Thoracic aorta (tissue), 2 donors: ENCODE results near the gene APH1B. TPM values are rescaled to one million over a fixed set of nuclear protein-coding genes. Genes with fewer than 3 reads are reported as not detected.
"Not testable (repeated sequence)": the region's sequence is repeated elsewhere in the genome, so short reads cannot be mapped to it uniquely, and the experiment has no call there.

Experiments used
- ATAC-seq: fragments of 150-250 bp; one replicate; pipeline ENCODE4 v1.8.0; 2017; ENCODE audit warnings: low read depth; ENCODE audit not compliant: insufficient number of reproducible peaks, low FRiP score
- DNase-seq: peaks from one replicate; pipeline ENCODE4 v3.0.0-alpha.2; 2020; ENCODE audit warnings: low spot score
- H3K27ac ChIP-seq, 2 donors: fragments of 200-600 bp; sonication (generic); 1 replicate in 1 of 2; 2 replicates in 1 of 2; pipeline ENCODE4 v1.5.1; 2016; ENCODE audit warnings: mild to moderate bottlenecking in 2 of 2, moderate library complexity in 2 of 2
- H3K27me3 ChIP-seq: fragments of 200-600 bp; sonication (generic); replicated peaks from 2 replicates; pipeline ENCODE4 v1.6.0; 2016; ENCODE audit warnings: mild to moderate bottlenecking; ENCODE audit not compliant: insufficient read depth
- H3K36me3 ChIP-seq: fragments of 200-600 bp; sonication (generic); one replicate; pipeline ENCODE4 v1.5.1; 2016
- H3K4me1 ChIP-seq, 2 donors: fragments of 200-600 bp; sonication (generic); 1 replicate in 1 of 2; 2 replicates in 1 of 2; pipeline versions ENCODE4 v1.5.1 to v1.6.0; 2016; ENCODE audit warnings: low read depth in 2 of 2, mild to moderate bottlenecking in 1 of 2; ENCODE audit not compliant: control insufficient read depth in 1 of 2
- H3K4me3 ChIP-seq: fragments of 200-600 bp; sonication (generic); 2 replicates; pipeline ENCODE4 v1.5.1; 2016; ENCODE audit warnings: mild to moderate bottlenecking
- H3K9me3 ChIP-seq: fragments of 200-600 bp; sonication (generic); 2 replicates; pipeline ENCODE4 v1.5.1; 2016
- CTCF ChIP-seq: fragments of 200-600 bp; sonication (generic); IDR thresholded peaks from one replicate; pipeline ENCODE4 v1.5.1; 2019; ENCODE audit warnings: antibody characterized with exemption
- total RNA-seq, 2 donors: library from RNA; depleted of rRNA; stranded (reverse); fragments of >200 nt; gene quantifications; one replicate each; pipeline versions ENCODE4 v1.1.0 to v1.2.3, GENCODE V29; 2016

APH1B gene
- total RNA-seq, 2 donors from 2014 or later: 16.2 to 22.2 TPM

GRCh38 chr15:63312286-63312685, 34.9 kb downstream of the APH1B start:
- Histone ChIP-seq H3K27me3 (no peaks in the 10 kb centered on the region), H3K36me3 (no peaks in the 10 kb centered on the region), H3K4me1 (no peaks in the 10 kb centered on the region), H3K9me3 (no peaks in the 10 kb centered on the region), H3K4me3 (no peak overlapping the region), H3K27ac (no peak overlapping the region)
- ATAC-seq (no peak), DNase-seq (no peak)
- no peak for TF ChIP-seq CTCF

GRCh38 chr15:63313825-63314224, 36.4 kb downstream of the APH1B start:
- no peak overlapping the region for H3K4me3 ChIP-seq
- H3K27me3 ChIP-seq: no peaks in the 10 kb centered on the region
- ATAC-seq: no peak

GRCh38 chr15:63314409-63314808, 37.0 kb downstream of the APH1B start:
- H3K4me1 ChIP-seq: no peaks in the 10 kb centered on the region
- no peak for DNase-seq
- H3K27me3 ChIP-seq: no peaks in the 10 kb centered on the region
- H3K9me3 ChIP-seq: no peaks in the 10 kb centered on the region
- no peak for TF ChIP-seq CTCF
- ATAC-seq: no peak
- no peak overlapping the region for H3K4me3 ChIP-seq
- no peaks in the 10 kb centered on the region for H3K36me3 ChIP-seq
- H3K27ac ChIP-seq: no peak overlapping the region

More at GRCh38 chr15:63313825-63314224, 36.4 kb downstream of the APH1B start:
- Histone ChIP-seq H3K36me3 (no peaks in the 10 kb centered on the region), H3K27ac (no peak overlapping the region), H3K4me1 (no peaks in the 10 kb centered on the region), H3K9me3 (no peaks in the 10 kb centered on the region)
- no peak for DNase-seq
- no peak for TF ChIP-seq CTCF

GRCh38 chr15:63318344-63318743, 40.9 kb downstream of the APH1B start:
- no peak for ATAC-seq
- DNase-seq: no peak
- no peak for TF ChIP-seq CTCF
- Histone ChIP-seq H3K4me3 (no peak overlapping the region), H3K9me3 (no peaks in the 10 kb centered on the region), H3K36me3 (no peaks in the 10 kb centered on the region), H3K27me3 (no peaks in the 10 kb centered on the region), H3K27ac (no peak overlapping the region), H3K4me1 (no peaks in the 10 kb centered on the region)

- H3K9me3 ChIP-seq: no peaks in the 10 kb centered on the region
- no peaks in the 10 kb centered on the region for H3K36me3 ChIP-seq
- no peak for ATAC-seq
Measured at GRCh38 chr15:63319065-63319464, 41.7 kb downstream of the APH1B start.

GRCh38 chr15:63320446-63320845, 43.0 kb downstream of the APH1B start:
- not testable (repeated sequence) for ATAC-seq, H3K27ac ChIP-seq, H3K9me3 ChIP-seq

More at GRCh38 chr15:63319065-63319464, 41.7 kb downstream of the APH1B start:
- Histone ChIP-seq H3K27ac (no peak overlapping the region), H3K27me3 (no peaks in the 10 kb centered on the region), H3K4me1 (no peaks in the 10 kb centered on the region), H3K4me3 (no peak overlapping the region)
- no peak for DNase-seq
- TF ChIP-seq CTCF: no peak

GRCh38 chr15:63320981-63321380, 43.6 kb downstream of the APH1B start:
- H3K4me3 ChIP-seq, H3K4me1 ChIP-seq, ATAC-seq: not testable (repeated sequence)

More at GRCh38 chr15:63320446-63320845, 43.0 kb downstream of the APH1B start:
- H3K4me1 ChIP-seq, H3K4me3 ChIP-seq, H3K27me3 ChIP-seq, H3K36me3 ChIP-seq, DNase-seq: not testable (repeated sequence)

More at GRCh38 chr15:63320981-63321380, 43.6 kb downstream of the APH1B start:
- DNase-seq, H3K27ac ChIP-seq, H3K9me3 ChIP-seq, H3K27me3 ChIP-seq, H3K36me3 ChIP-seq: not testable (repeated sequence)
